Measurements from ENCODE around the gene LAMB1.

LAMB1 gene

GRCh38 chr7:107879400-107880035, 123.4 kb downstream of the LAMB1 start:
- Histone ChIP-seq H4K20me1 (ENCODE audit: insufficient read depth, low read length) (no peaks in the 10 kb centered on the region), H3K9ac (ENCODE audit: low read length) (no peak overlapping the region), H3K9me3 (replicated peaks; ENCODE audit: insufficient read depth, low read length) (no peaks in the 10 kb centered on the region), H3K36me3 (replicated peaks; ENCODE audit: insufficient read depth, low read length) (no peaks in the 10 kb centered on the region), H3F3A (ENCODE audit: insufficient read depth, low read length) (no peaks in the 10 kb centered on the region), H3K9me2 (replicated peaks; ENCODE audit: insufficient read depth, low read length) (no peaks in the 10 kb centered on the region), H3K27me3 (replicated peaks; ENCODE audit: insufficient read depth, low read length) (no peaks in the 10 kb centered on the region), H3K27ac (ENCODE audit: low read length) (no peak overlapping the region), H3K79me2 (ENCODE audit: low read length) (no peaks in the 10 kb centered on the region), H3K4me3 (ENCODE audit: low read length) (no peak overlapping the region), H3K4me1 (ENCODE audit: low read length) (no peaks in the 10 kb centered on the region), H3K4me2 (ENCODE audit: low read depth, low read length) (no peak overlapping the region), H2AFZ (ENCODE audit: low read length) (no peak overlapping the region)
- peak; percentile 60 for DNase-seq
- no peak for TF ChIP-seq EZH2phosphoT487 (IDR thresholded peaks at IDR 0.05; ENCODE audit: low read length)
- TF ChIP-seq CTCF (IDR thresholded peaks at IDR 0.05; ENCODE audit: low read length), result peak; percentile 95

GRCh38 chr7:107878636-107879035, 124.3 kb downstream of the LAMB1 start:
- H3K79me2 ChIP-seq (ENCODE audit: low read length), result no peaks in the 10 kb centered on the region
- no peaks in the 10 kb centered on the region for H3K27me3 ChIP-seq (replicated peaks; ENCODE audit: insufficient read depth, low read length)
- TF ChIP-seq EZH2 (optimal IDR thresholded peaks at IDR 0.05; ENCODE audit: low read depth, low read length), result no peak
- no peak for TF ChIP-seq CTCF (IDR thresholded peaks at IDR 0.05; ENCODE audit: low read length)
- no peak for TF ChIP-seq EZH2phosphoT487 (IDR thresholded peaks at IDR 0.05; ENCODE audit: low read length)
- no peaks in the 10 kb centered on the region for H3K4me1 ChIP-seq (ENCODE audit: low read length)
- no peak overlapping the region for H2AFZ ChIP-seq (ENCODE audit: low read length)
- no peaks in the 10 kb centered on the region for H3K9me3 ChIP-seq (replicated peaks; ENCODE audit: insufficient read depth, low read length)
- DNase-seq, result no peak
- no peaks in the 10 kb centered on the region for H4K20me1 ChIP-seq (ENCODE audit: insufficient read depth, low read length)
- H3K4me2 ChIP-seq (ENCODE audit: low read depth, low read length), result no peak overlapping the region
- H3K36me3 ChIP-seq (replicated peaks; ENCODE audit: insufficient read depth, low read length), result no peaks in the 10 kb centered on the region
- H3K9me2 ChIP-seq (replicated peaks; ENCODE audit: insufficient read depth, low read length), result no peaks in the 10 kb centered on the region
- no peak overlapping the region for H3K27ac ChIP-seq (ENCODE audit: low read length)
- no peak overlapping the region for H3K9ac ChIP-seq (ENCODE audit: low read length)
- H3K4me3 ChIP-seq (ENCODE audit: low read length), result no peak overlapping the region
- H3F3A ChIP-seq (ENCODE audit: insufficient read depth, low read length), result no peaks in the 10 kb centered on the region

- Histone ChIP-seq H3K4me2 (ENCODE audit: low read depth, low read length) (no peak overlapping the region), H3K27ac (ENCODE audit: low read length) (no peak overlapping the region), H3K9me2 (replicated peaks; ENCODE audit: insufficient read depth, low read length) (no peaks in the 10 kb centered on the region), H3K9me3 (replicated peaks; ENCODE audit: insufficient read depth, low read length) (no peaks in the 10 kb centered on the region), H3K79me2 (ENCODE audit: low read length) (no peaks in the 10 kb centered on the region), H2AFZ (ENCODE audit: low read length) (no peak overlapping the region), H3K27me3 (replicated peaks; ENCODE audit: insufficient read depth, low read length) (no peaks in the 10 kb centered on the region), H3F3A (ENCODE audit: insufficient read depth, low read length) (no peaks in the 10 kb centered on the region), H4K20me1 (ENCODE audit: insufficient read depth, low read length) (no peaks in the 10 kb centered on the region), H3K4me1 (ENCODE audit: low read length) (no peaks in the 10 kb centered on the region), H3K9ac (ENCODE audit: low read length) (no peak overlapping the region), H3K4me3 (ENCODE audit: low read length) (no peak overlapping the region), H3K36me3 (replicated peaks; ENCODE audit: insufficient read depth, low read length) (no peaks in the 10 kb centered on the region)
- DNase-seq, result no peak
- no peak for TF ChIP-seq CTCF (IDR thresholded peaks at IDR 0.05; ENCODE audit: low read length)
- no peak for TF ChIP-seq EZH2phosphoT487 (IDR thresholded peaks at IDR 0.05; ENCODE audit: low read length)
- TF ChIP-seq EZH2 (optimal IDR thresholded peaks at IDR 0.05; ENCODE audit: low read depth, low read length), result no peak
Observed at GRCh38 chr7:107877731-107878382, 125.1 kb downstream of the LAMB1 start.

Data from MM.1S (cell line).